Measurements from ENCODE around the gene KDELR3.

GRCh38 chr22:38481162-38481870 is 13.4 kb downstream of the KDELR3 start:
- TF ChIP-seq CTCF (IDR thresholded peaks at IDR 0.05) (no peak), POLR2A (IDR thresholded peaks at IDR 0.05) (no peak), POLR2AphosphoS5 (IDR thresholded peaks at IDR 0.05) (no peak)

All from upper lobe of left lung (tissue), 4 donors.